Measurements from ENCODE around the gene GGTLC2.
"Not testable (repeated sequence)": the region's sequence is repeated elsewhere in the genome, so short reads cannot be mapped to it uniquely, and the experiment has no call there.

The GGTLC2 gene

DNA sequence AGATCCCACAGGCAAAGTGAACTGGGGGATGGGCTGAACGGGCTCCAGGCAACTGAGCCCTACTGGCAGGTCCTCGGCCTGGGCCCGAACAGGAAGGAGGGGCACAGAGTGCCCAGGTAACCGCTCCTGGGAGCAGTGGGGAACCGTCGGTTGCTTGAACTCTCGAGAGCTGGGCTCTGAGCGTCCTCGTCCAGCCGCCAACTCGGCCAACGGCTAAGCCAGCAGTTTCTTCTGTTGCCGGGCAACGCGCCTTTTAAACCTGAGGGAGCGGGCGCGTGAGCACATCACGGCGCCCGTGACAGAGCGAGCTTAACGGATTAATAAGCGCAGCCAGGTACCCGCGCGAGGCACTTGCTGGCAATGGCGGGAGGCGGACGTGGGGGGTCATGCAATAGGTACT, at the start of gene GGTLC2:
TSS of gene GGTLC2 (plus strand) at position 301 of the 400 bp plus-strand sequence. CDS start 1,732 bp downstream, outside the sequence.
- H3K9me3 ChIP-seq (ENCODE audit: control insufficient read depth, insufficient read depth, low read length); H3K4me1 ChIP-seq (ENCODE audit: insufficient read depth, low read length): not testable (repeated sequence)

DNA sequence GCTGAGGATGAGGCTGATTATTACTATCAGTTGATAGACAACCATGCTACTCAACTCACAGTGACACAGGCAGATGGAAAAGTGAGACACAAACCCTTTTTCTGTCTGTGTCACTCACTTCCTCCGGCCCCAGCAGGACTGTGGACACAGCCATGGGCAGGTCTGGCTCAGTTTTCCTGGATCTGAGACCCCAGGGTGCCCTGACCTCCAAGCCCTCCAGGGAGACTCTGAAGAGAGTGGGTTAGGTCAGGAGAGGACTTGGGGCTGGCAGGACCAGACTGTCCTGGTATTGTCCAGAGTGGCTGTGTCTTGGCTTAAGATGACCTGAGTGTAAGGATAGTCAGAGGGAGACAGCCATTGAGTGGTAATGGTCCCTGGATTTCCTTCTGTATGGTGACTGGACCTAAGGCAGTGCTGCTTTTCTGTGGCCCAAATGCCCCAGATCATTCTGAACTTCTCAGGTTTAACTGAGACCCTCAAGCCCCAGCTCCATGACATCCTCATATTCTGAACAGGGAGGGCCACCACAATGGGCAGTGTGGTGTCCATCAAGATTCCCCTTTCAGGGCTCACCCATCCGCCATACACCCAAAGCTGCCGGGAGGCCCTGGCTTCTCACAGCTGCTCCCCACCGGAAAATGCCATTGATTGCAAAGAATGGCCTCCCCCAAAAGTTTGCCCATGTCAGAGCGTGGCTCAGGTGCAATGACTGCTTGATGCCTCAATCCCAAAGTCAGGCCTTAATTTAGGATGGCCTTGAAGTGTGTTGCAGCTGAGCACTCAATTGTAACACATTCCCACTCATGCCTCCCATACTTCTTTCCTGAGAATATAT, 49.2 kb upstream of the GGTLC2 start:
- Histone ChIP-seq H3K9me3 (ENCODE audit: control insufficient read depth, insufficient read depth, low read length) (no peaks in the 10 kb centered on the region), H3K9ac (ENCODE audit: low read depth, low read length) (no peak overlapping the region)

More for the DNA sequence above, at the start of gene GGTLC2:
- not testable (repeated sequence) for H3K9ac ChIP-seq (ENCODE audit: low read depth, low read length); H3K36me3 ChIP-seq (ENCODE audit: insufficient read depth, low read length)

GRCh38 chr22:22598144-22598543, 46.3 kb upstream of the GGTLC2 start:
- H3K9me3 ChIP-seq (ENCODE audit: control insufficient read depth, insufficient read depth, low read length): no peaks in the 10 kb centered on the region
- no peaks in the 10 kb centered on the region for H3K4me1 ChIP-seq (ENCODE audit: insufficient read depth, low read length)
- H3K36me3 ChIP-seq (ENCODE audit: insufficient read depth, low read length): no peaks in the 10 kb centered on the region
- no peak overlapping the region for H3K9ac ChIP-seq (ENCODE audit: low read depth, low read length)

More for the DNA sequence above, 49.2 kb upstream of the GGTLC2 start:
- Histone ChIP-seq H3K4me1 (ENCODE audit: insufficient read depth, low read length) (no peaks in the 10 kb centered on the region), H3K36me3 (ENCODE audit: insufficient read depth, low read length) (no peaks in the 10 kb centered on the region)

DNA sequence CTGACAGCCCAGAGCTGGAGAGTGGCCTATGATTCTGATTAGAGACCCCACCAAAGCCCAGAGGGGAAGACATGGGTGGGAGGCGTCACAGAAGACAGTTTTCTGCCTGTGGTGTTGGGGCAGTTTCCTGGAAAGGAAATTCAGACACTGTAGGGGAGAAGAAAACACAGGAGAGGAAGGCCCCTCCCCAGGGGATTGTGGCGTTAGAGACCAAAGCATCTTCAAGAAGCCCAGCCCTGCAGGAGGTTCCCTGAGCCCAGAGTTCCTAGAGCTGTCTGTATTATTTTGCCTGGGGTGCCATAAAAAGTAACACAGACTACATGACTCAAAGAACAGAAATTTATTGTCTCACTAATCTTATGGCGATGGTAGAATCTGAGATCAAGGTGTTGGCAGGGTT, 45.2 kb upstream of the GGTLC2 start:
- H3K36me3 ChIP-seq (ENCODE audit: insufficient read depth, low read length): no peaks in the 10 kb centered on the region
- H3K9ac ChIP-seq (ENCODE audit: low read depth, low read length): no peak overlapping the region
- H3K9me3 ChIP-seq (ENCODE audit: control insufficient read depth, insufficient read depth, low read length): no peaks in the 10 kb centered on the region
- peaks cover 3% of the 10 kb centered on the region; the same call in 1 of the 2 replicates for H3K4me1 ChIP-seq (ENCODE audit: insufficient read depth, low read length)

DNA sequence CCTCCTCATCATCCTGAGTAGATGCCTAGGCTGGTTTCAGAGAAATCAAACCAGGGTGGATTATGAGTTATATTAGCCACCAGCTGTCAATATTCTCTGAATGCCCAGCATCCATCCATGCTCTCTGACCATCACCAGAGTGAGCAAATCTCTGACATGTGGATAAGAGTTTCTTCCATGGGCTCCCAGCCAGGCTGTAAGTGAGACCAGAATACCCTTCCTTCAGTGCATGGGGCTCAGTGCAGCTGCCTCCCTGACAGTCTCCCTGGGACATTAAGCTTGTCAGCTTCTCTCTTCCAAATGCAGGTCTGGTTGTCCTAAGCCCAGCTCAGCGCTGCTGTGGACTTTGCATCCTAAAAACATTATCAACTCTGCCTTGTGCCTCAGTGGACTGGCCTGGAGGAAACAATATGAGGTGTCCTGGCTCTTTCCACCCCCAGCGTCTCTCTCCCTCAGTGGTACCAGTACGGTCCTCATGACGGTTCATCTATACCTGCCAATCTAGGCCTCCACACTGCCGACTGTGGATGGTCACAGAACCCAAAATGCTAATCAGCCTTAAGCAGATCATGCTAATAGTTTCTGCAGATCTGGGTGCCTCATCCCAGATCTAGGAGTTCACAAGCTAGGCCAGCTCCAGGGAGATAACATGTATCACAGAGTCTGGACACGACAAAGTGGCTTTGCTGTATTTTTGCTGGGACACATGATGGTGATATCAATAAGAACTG, 43.7 kb upstream of the GGTLC2 start:
- H3K9me3 ChIP-seq (ENCODE audit: control insufficient read depth, insufficient read depth, low read length): no peaks in the 10 kb centered on the region

GRCh38 chr22:22603470-22603947, 40.9 kb upstream of the GGTLC2 start:
- Histone ChIP-seq H3K4me1 (ENCODE audit: insufficient read depth, low read length) (peaks cover 4% of the 10 kb centered on the region; the same call in 1 of the 2 replicates), H3K9me3 (ENCODE audit: control insufficient read depth, insufficient read depth, low read length) (no peaks in the 10 kb centered on the region; the same call in 1 of the 2 replicates), H3K9ac (ENCODE audit: low read depth, low read length) (no peak overlapping the region), H3K36me3 (ENCODE audit: insufficient read depth, low read length) (no peaks in the 10 kb centered on the region)

More for the DNA sequence above, 43.7 kb upstream of the GGTLC2 start:
- Histone ChIP-seq H3K9ac (ENCODE audit: low read depth, low read length) (no peak overlapping the region), H3K36me3 (ENCODE audit: insufficient read depth, low read length) (no peaks in the 10 kb centered on the region), H3K4me1 (ENCODE audit: insufficient read depth, low read length) (peaks cover 4% of the 10 kb centered on the region; the same call in 1 of the 2 replicates)

DNA sequence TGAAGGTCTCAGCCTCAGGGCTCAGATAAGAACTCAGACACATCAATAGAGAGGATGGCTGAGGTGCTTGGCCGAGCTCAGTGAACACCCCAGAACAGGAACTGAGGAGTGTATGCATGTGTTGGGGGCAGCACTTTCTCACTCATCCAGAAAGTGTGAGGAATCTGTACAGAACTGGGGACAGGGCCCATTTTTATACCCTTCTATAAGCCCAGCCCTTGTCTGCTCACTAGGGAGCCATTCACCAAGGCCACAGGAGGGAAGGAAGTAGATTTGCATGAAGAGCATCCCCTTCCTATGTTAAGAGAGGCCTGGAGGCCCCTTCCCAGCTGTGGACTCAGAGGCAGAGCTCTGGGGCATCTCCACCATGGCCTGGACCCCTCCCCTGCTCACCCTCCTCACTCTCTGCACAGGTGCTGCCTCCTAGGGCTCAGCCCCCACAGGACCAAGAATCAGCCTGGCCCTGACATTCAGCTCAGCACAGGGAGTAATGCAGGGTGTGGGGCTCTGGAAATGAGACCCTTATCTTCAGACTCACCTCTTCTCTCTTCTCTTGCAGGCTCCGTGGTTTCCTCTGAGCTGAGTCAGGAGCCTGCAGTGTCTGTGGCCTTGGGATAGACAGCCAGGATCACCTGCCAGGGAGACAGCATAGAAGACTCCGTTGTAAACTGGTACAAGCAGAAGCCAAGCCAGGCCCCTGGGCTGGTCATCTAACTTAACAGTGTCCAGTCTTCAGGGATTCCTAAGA, 39.9 kb upstream of the GGTLC2 start:
- peaks cover 4% of the 10 kb centered on the region; the same call in 1 of the 2 replicates for H3K4me1 ChIP-seq (ENCODE audit: insufficient read depth, low read length)
- no peak overlapping the region for H3K9ac ChIP-seq (ENCODE audit: low read depth, low read length)
- no peaks in the 10 kb centered on the region for H3K36me3 ChIP-seq (ENCODE audit: insufficient read depth, low read length)
- no peaks in the 10 kb centered on the region; the same call in 1 of the 2 replicates for H3K9me3 ChIP-seq (ENCODE audit: control insufficient read depth, insufficient read depth, low read length)

- Histone ChIP-seq H3K9me3 (ENCODE audit: control insufficient read depth, insufficient read depth, low read length) (no peaks in the 10 kb centered on the region; the same call in 1 of the 2 replicates), H3K9ac (ENCODE audit: low read depth, low read length) (no peak overlapping the region), H3K4me1 (ENCODE audit: insufficient read depth, low read length) (peaks cover 4% of the 10 kb centered on the region; the same call in 1 of the 2 replicates), H3K36me3 (ENCODE audit: insufficient read depth, low read length) (no peaks in the 10 kb centered on the region)
These were observed 39.4 kb upstream of the GGTLC2 start for GRCh38 chr22:22605074-22605404.

GRCh38 chr22:22608022-22608421, 36.4 kb upstream of the GGTLC2 start:
- H3K36me3 ChIP-seq (ENCODE audit: insufficient read depth, low read length); H3K9me3 ChIP-seq (ENCODE audit: control insufficient read depth, insufficient read depth, low read length); H3K4me1 ChIP-seq (ENCODE audit: insufficient read depth, low read length); H3K9ac ChIP-seq (ENCODE audit: low read depth, low read length): not testable (repeated sequence)

DNA sequence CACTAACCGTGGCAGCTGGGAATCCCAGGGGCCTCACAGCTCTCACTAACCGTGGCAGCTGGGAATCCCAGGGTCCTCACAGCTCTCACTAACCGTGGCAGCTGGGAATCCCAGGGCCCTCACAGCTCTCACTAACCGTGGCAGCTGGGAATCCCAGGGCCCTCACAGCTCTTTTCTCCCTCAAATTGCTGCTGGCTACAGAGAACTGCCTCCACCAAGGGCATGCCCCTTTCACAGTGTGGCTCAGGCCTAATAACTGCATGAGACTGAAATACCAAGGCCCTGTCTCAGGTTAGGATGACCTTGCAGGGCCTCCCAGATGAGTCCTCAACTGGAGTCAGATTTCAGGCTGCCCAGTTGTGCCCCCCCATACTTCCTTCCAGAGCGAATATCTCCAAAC, 35.1 kb upstream of the GGTLC2 start:
- Histone ChIP-seq H3K4me1 (ENCODE audit: insufficient read depth, low read length) (peaks cover under 1% of the 10 kb centered on the region; the same call in 1 of the 2 replicates), H3K9me3 (ENCODE audit: control insufficient read depth, insufficient read depth, low read length) (no peaks in the 10 kb centered on the region; the same call in 1 of the 2 replicates), H3K36me3 (ENCODE audit: insufficient read depth, low read length) (no peaks in the 10 kb centered on the region), H3K9ac (ENCODE audit: low read depth, low read length) (no peak overlapping the region)

DNA sequence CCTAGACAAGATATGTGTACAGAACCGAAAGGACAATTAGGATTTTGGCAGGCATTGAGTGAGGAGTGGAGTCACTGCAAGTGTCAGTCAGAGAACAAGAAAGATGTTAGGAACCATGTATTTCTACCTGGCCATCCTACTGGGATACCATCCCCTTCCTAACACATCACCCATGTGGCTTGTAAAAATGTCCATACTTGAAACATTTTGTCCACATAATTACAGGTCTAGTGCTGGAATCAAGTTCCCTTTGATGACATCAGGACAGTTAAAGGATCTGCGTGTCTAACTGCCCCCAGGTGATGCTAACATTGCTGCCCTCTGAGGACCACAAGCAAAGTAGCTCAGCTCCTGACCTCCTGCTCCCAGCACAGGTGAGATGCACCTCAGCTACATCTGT, 31.9 kb upstream of the GGTLC2 start:
- no peaks in the 10 kb centered on the region for H3K4me1 ChIP-seq (ENCODE audit: insufficient read depth, low read length)
- no peak overlapping the region for H3K9ac ChIP-seq (ENCODE audit: low read depth, low read length)
- no peaks in the 10 kb centered on the region; the same call in 1 of the 2 replicates for H3K9me3 ChIP-seq (ENCODE audit: control insufficient read depth, insufficient read depth, low read length)

DNA sequence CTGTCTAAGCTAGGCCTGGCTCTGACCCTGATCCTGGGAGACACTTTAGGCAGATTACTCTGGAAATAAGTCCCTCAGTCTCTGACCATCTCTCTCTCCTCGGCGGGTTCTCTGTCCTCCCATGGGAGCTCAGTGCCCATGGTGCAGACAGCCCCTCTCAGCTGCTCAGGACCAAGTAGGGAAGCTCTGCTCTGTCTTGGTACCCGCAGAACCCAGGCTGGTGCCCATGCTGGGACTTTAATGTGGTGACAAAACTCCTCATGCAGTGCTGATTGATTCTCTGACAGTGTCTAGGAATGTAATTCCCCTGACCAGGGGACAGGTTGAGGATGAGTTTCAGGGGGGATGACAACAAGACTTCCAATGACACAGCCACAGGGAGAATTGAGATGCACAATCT, 30.3 kb upstream of the GGTLC2 start:
- H3K9ac ChIP-seq (ENCODE audit: low read depth, low read length): no peak overlapping the region
- no peaks in the 10 kb centered on the region for H3K4me1 ChIP-seq (ENCODE audit: insufficient read depth, low read length)
- no peaks in the 10 kb centered on the region for H3K36me3 ChIP-seq (ENCODE audit: insufficient read depth, low read length)
- no peaks in the 10 kb centered on the region for H3K9me3 ChIP-seq (ENCODE audit: control insufficient read depth, insufficient read depth, low read length)

More for the DNA sequence above, 31.9 kb upstream of the GGTLC2 start:
- no peaks in the 10 kb centered on the region for H3K36me3 ChIP-seq (ENCODE audit: insufficient read depth, low read length)

DNA sequence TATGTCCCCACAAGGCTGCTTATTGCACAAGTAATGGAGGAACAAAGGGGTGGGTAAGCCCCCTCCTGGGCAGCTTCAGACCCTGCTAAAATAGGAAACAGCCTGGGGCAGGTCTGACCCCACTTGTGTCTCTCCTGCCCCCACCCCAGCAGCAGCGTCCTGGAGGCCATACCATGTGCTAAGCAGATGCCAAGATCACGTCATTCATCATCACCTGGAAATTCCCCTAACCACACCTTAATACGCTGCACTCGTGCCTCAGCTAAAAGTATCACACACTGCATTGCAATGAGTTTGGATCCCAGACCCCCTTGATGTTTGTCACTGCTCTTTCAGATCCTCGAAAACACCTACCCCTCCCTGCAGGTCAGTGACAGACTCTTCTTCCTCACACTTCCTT, 27.8 kb upstream of the GGTLC2 start:
- Histone ChIP-seq H3K36me3 (ENCODE audit: insufficient read depth, low read length) (no peaks in the 10 kb centered on the region), H3K4me1 (ENCODE audit: insufficient read depth, low read length) (no peaks in the 10 kb centered on the region), H3K9ac (ENCODE audit: low read depth, low read length) (no peak overlapping the region), H3K9me3 (ENCODE audit: control insufficient read depth, insufficient read depth, low read length) (no peaks in the 10 kb centered on the region)

DNA sequence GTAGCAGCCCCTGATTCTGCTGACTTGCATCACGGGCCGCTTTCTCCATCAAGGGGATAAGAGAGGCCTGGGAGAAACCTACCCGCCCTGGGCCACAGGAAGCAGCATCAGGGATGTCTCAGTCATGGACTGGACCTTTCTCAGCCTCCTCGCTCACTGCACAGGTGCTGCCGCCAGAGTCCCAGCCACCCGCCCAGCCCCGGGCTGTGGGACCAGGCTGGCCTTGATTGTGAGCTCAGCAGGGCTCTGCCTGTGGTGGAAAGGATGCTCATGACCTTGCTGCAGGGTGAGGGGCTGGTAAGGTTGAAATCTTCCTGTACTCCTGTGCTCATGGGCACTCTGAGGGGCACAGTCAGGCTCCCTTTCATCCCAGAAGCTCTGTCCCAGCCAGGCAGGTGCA, 26.0 kb upstream of the GGTLC2 start:
- H3K36me3 ChIP-seq (ENCODE audit: insufficient read depth, low read length): no peaks in the 10 kb centered on the region
- no peak overlapping the region for H3K9ac ChIP-seq (ENCODE audit: low read depth, low read length)
- H3K9me3 ChIP-seq (ENCODE audit: control insufficient read depth, insufficient read depth, low read length): no peaks in the 10 kb centered on the region
- H3K4me1 ChIP-seq (ENCODE audit: insufficient read depth, low read length): no peaks in the 10 kb centered on the region
